GM18526 (cell line): ENCODE results near the gene STOX2.

Experiments used
- POLR2A ChIP-seq: IDR thresholded peaks from 3 replicates; pipeline ENCODE4 v1.6.1; 2011; ENCODE audit not compliant: insufficient read length; ENCODE audit errors: extremely low read depth

Gene STOX2

DNA sequence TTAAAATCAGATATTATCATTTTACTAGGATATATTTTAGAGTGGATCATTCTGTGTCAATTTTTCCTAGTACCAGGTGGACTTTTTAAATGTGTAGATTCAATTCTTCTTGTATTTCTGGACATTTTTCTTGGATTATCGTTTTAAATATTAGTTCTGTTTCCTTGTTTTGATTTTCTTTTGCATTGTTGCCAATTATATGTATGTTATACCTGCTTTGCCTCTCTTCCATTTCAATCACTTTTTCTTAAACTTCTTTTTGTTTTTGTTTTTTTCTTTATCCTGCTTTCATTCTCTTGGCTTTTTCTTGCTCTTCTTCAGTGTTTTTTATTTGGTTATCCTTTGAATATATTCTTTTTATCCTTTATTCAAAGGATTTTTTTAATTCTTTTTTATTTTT is 141.0 kb downstream of the STOX2 start:
- no peak for TF ChIP-seq POLR2A

DNA sequence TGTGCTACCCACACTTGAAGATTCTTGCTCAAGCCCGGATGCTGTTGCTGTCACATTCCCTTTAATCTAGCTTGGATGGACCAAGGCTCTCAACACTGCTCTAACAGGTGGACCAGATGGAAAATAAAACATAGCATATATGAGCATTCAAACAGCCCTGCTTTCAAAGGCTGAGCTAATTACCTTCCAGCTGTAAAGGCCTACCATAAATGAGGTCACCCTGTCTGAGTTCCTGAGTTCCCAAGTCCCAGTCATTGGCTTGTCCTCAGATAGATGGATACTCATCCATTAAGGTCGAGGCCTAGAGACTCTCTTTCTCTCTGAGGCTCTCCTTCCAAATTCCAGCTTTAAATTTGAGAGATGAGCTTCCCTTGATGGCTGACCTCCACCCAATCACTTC is 147.5 kb downstream of the STOX2 start:
- no peak for TF ChIP-seq POLR2A

DNA sequence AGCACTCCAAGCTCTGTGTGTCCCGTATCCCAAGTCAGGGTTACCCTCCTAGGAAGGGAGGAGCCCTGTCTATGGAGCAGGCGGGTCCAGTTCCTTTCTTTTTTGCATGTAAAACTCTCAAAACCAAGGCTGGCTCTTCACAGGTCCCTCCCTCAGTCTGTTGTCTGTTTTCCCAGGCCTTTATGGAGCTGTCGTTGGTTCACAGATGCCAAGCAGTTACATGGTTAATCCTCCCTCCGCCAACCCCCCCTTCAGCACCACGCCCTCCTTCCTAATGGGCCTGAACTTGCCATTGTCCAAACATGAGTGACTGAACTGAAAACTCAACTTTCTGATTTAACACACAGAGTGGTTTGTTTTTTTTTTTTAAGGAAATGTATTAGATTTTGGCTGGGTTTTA is 148.3 kb downstream of the STOX2 start:
- no peak for TF ChIP-seq POLR2A

DNA sequence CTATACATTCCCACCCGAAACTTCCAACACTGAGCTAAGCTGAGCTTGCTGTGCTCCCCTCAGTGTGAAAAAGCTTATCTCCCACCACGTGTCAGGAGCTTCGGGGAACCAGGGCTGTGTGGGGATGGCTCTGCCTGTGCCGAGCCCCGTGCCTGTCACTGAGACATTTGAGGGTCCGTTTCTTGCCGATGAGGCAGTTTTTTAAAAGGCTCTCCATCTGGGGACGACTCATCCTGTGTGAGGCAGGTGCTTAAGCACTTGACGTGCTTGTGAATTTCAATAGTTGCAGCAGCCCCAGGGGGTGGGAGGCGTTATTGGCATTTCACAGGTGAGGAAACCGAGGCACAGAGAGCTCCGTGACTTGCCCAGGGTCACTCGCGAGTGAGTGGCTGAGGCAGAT is 151.8 kb downstream of the STOX2 start:
- TF ChIP-seq POLR2A, result no peak

DNA sequence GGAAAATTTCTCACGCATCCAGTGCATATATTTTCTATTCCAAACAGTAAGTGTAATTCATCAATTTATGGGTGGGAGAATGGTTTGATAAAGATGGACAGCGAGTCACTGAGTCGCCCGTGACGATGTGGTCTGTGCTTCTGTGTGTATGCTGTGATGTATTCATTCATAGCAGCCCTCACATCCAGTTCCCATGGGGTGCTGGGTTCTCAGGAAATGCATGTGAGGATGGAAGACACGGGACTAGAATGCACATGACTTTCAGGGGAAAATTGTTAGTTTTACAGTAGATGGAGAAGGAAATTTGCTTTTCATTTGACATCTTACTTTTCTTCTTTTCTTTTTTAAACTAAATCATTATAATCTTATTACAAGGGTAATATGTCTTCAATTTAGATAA is 152.9 kb downstream of the STOX2 start:
- TF ChIP-seq POLR2A, result no peak

DNA sequence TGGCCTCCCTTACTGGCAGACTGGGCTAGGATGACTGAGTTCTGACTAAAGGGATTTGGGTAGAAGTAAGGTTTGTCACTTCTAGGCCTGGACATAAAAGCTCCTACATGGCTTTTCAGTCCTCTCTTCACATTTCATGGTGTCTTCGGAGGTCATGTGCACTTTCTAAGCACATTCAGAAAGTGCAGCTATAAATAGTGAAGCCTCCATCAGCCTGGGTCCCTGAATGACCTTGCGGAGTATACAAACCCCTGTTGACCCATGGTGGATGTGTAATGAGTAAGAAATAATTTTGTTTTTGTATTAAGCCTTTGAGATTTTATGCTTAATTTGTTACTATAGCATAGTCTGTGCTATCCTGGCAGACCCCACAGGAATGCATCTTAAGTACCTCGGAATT is 154.0 kb downstream of the STOX2 start:
- TF ChIP-seq POLR2A, result no peak

DNA sequence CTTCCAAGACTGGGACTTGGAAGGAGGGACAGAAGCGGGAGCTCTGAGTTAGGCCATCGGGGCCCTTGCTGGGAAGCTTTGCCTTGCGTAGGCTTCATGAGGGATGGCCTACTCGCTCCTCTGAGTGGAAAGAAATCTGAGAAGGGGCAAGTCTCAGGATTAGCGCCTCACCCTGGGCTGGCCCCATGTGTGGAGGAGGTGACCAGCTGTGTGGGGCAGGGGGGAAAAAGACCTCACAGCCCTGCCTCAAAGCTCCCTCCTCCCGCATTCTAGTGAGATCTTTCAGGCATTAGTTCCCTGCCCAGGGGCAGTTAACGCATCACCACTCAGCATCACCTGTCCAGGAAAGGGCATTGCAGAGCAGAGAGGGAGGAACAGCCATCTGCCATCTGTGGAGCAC is 156.5 kb downstream of the STOX2 start:
- no peak for TF ChIP-seq POLR2A

DNA sequence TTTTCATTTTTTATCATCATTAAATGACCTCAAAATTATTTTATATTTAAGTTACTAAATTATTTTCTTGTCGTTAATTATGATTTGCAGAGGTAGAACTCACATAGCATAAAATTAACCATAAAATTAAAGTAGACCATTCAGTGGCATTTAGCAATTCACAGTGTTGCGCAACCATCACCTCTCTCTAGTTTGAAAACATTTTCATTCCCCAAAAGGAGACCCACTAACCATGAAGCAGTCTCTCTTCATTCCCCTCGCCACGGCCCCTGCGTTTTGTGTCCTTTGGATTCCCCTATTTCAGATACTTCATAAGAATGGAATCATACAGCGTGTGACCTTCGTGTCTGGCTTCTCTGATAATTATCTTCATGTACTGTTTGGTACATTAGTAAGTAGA is 157.7 kb downstream of the STOX2 start:
- TF ChIP-seq POLR2A, result no peak

DNA sequence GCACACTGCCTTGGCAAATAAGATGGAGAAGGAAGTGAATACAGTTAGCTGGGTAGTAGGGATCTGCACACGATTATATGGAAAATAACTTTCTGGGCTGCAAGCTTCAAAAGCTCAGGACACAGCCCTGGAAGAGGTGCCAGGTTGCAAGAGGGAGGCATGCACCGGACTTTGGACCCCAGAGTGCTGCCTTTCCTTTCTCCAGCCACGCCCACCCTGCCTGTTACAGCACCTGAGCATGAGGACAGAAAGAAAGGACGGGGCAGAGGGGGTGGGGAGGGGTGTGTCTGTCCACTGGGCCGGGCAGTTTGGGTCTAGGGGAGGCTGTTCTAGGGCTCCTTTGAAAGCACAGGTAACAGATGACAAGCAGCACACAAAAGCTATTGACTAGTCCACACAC is 159.8 kb downstream of the STOX2 start:
- TF ChIP-seq POLR2A, result no peak

DNA sequence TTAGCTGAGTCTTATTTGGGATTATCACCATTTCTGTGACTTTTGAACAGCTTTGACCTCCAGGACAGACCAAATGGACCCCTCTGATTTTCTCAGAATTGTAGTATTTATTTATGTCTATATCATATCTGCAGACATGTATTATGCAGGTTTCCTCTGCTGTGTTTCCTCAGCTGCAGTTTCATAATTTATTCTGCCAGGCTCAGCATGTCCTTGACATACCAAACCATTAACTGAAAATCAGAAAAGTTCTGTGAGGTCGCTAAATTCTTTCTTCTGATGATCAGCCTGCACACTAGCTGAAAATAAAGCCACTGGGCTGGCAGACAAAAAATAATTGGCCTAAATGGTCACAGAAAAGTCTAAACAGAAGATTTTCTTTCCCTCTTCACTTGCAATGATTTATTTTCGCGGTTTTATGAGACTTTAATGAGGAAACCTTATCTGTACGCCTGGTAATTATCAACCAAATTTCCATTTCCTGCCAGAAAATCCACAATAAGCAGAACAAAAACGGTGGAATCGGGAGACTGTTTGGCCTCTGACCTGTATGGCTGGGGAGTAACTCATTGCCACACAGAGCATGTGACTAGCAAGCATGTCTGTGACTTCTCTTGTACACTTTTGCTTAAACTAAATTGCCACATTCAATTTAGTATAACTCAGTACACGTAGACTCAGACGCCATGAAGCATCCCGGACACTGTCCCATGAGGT is 161.6 kb downstream of the STOX2 start:
- no peak for TF ChIP-seq POLR2A

DNA sequence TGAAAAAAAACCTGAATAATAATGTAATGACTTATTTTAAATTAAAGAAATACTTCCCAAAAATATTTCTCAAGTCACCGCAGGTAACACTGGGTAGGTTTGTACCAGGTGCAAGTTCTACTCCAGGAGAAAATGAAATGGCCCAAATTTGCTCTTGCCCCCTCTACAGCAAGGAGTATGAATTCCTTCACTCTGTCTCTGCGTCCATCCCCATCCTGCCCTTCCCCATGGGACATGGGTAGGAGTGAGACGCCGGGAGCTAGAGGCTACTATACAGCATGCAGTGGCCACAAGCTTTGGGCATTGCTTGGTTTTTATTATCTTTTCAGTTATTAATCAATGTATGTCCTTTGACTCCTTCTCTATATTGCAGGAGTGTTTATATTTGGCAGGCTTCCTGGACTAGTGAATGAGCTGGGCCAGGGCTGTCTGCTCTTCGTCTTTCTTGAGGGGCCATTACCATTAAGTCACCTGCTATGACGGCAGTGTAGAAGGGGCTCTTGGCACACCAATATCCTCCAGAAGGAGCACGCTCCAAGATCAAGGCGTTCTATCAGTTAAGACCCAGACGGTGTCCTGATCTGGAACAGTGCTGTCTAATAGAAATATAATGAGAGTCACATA is 162.9 kb downstream of the STOX2 start:
- no peak for TF ChIP-seq POLR2A
